Stimulated activated effector memory CD8-positive, alpha-beta T cell treated with anti-CD3 and anti-CD28 coated beads, Interleukin-12 subunit alpha, Interleukin-12 subunit beta, amount 100 ng/mL, for 72 hours (primary cell): ENCODE results near the gene PROSER1.
"Not testable (repeated sequence)": the region's sequence is repeated elsewhere in the genome, so short reads cannot be mapped to it uniquely, and the experiment has no call there.

Experiments
- ATAC-seq: fragments of 150-1000 bp; cut with Tn5 transposase; 2 replicates; pipeline ENCODE4 v1.10.0; 2021
- DNase-seq, 2 donors: peaks; one replicate each; pipeline ENCODE4 v3.0.0; 2021 to 2022; ENCODE audit warnings: low spot score in 2 of 2
- H3K27ac Mint-ChIP-seq: one replicate; pipeline ENCODE4 v1.8.0; 2022; ENCODE audit warnings: mild to moderate bottlenecking, mixed read lengths
- H3K36me3 Mint-ChIP-seq: one replicate; pipeline ENCODE4 v1.8.0; 2022; ENCODE audit warnings: mild to moderate bottlenecking, mixed read lengths
- H3K4me1 Mint-ChIP-seq: one replicate; pipeline ENCODE4 v1.8.0; 2022; ENCODE audit warnings: mixed read lengths
- H3K4me3 Mint-ChIP-seq: one replicate; pipeline ENCODE4 v1.8.0; 2022; ENCODE audit warnings: mild to moderate bottlenecking, mixed read lengths
- H3K9me3 Mint-ChIP-seq: one replicate; pipeline ENCODE4 v1.8.0; 2022; ENCODE audit warnings: mixed read lengths

PROSER1 gene

DNA sequence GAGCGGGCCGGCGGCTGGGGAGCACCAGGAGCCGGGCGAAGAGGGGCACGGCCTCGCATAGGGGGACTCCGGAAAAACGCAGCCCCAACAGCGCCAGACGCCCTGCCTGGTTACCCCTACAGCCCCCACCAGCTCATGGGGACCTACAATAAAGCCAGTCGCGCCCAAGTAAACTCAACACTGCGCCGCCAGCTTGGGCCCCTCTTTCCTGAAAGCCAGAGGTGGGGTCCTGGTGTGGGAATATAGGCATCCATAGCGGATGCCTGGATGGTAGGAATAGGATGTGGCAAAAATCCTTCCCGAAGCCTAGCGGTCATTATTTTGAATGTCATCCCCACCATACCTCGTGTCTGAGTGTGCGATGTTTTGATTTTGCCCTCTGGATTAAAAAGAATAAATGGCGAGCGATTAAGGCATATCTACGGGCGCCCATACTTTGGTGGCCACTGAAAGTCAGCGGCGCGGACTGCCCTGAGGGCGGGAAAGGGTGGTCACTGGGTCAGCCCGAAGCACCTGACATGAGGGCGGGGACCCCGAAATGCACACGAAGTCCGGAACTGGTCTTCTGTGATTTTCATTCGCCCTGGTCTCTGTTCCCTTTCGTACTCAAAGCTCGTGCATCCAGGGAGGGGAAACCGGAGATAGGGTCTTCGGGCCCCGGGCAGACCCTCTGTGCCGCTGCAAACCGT, at the start of gene PROSER1, which contains the start of gene NHLRC3:
TSS of gene PROSER1 (minus strand) at position 210 of the 689 bp plus-strand sequence. CDS start 847 bp downstream, outside the sequence.
TSS of gene NHLRC3 (plus strand) at position 577 of the 689 bp plus-strand sequence. CDS start 184 bp downstream, outside the sequence.
- peaks cover 18% of the 10 kb centered on the region for H3K36me3 Mint-ChIP-seq
- H3K27ac Mint-ChIP-seq = peak within 1 kb of the TSS; percentile 97
- peak; percentile 71 to 90 for DNase-seq
- peak within 1 kb of the TSS; percentile 94 for H3K4me3 Mint-ChIP-seq
- H3K9me3 Mint-ChIP-seq = no peaks in the 10 kb centered on the region
- ATAC-seq = peak; percentile 88
- H3K4me1 Mint-ChIP-seq = peaks cover 33% of the 10 kb centered on the region

DNA sequence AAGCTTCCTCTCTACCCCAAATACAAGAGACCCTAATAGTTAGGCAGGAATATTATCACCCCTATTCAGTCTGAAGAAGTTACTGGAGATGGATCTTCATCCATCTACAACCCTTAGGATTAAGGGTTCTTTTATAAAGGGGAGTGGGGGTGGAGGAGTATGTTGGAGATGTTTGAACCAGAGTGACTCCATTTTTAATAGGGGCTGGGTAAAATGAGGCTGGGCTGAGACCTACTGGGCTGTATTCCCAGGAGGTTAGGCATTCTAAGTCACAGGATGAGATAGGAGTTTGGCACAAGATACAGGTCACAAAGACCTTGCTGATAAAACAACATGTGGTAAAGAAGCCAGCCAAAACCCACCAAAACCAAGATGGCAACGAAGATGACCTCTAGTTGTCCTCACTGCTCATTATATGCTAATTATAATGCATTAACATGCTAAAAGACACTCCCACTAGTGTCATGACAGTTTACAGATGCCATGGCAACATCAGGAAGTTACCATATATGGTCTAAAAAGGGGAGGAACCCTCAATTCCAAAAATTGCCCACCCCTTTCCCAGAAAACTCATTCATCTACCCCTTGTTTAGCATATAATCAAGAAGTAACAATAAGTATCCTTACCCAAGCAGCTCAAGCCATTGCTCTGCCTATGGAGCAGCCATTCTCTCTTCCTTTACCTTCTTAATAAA, 48.5 kb upstream of the PROSER1 start:
- not testable (repeated sequence) for H3K36me3 Mint-ChIP-seq, ATAC-seq, DNase-seq, H3K4me1 Mint-ChIP-seq, H3K27ac Mint-ChIP-seq, H3K4me3 Mint-ChIP-seq, H3K9me3 Mint-ChIP-seq

DNA sequence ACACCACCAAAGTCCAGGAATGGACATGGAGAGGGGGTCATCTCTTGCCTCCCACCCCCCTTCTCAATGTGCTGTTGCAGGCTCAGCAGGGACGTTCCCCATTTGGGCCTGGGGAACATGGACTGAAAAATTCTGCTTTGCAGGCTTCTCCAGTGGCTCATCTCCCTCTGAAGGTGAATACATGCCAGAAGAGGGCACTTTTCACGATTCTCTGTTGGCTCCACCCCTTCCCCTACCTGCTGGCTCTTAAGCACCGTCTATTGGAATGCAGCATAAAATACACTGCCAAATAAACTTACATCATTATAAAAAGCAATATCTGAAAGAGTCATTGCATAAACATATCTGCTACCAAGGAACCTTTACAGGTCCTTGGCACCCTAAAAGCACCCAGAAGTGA, 36.1 kb upstream of the PROSER1 start:
- Mint-ChIP-seq H3K4me3 (no peak overlapping the region), H3K4me1 (no peaks in the 10 kb centered on the region), H3K36me3 (no peaks in the 10 kb centered on the region), H3K9me3 (no peaks in the 10 kb centered on the region), H3K27ac (no peak overlapping the region)
- ATAC-seq (no peak), DNase-seq (no peak)

DNA sequence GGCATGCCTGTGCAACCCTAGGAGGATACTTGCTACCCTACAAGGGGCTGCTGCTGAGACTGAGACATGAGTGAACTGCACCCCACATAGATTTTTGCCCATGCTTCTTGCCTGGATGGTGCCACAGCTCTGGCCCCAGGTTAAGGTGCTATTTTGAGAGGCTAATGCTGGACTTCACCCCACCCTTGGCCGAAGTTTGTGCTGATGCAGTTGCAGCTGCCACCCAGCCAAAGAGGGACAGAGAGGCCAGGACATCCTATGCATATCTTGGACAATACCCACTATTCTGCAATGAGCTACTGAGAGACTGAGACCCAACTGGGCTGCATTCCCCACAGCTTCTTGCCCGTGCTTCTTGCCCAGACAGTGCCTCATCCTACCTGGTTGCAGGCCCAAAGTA, 35.0 kb upstream of the PROSER1 start:
- Mint-ChIP-seq H3K4me3 (no peak overlapping the region), H3K27ac (no peak overlapping the region), H3K36me3 (no peaks in the 10 kb centered on the region), H3K9me3 (no peaks in the 10 kb centered on the region), H3K4me1 (no peaks in the 10 kb centered on the region)
- ATAC-seq (no peak), DNase-seq (no peak)

DNA sequence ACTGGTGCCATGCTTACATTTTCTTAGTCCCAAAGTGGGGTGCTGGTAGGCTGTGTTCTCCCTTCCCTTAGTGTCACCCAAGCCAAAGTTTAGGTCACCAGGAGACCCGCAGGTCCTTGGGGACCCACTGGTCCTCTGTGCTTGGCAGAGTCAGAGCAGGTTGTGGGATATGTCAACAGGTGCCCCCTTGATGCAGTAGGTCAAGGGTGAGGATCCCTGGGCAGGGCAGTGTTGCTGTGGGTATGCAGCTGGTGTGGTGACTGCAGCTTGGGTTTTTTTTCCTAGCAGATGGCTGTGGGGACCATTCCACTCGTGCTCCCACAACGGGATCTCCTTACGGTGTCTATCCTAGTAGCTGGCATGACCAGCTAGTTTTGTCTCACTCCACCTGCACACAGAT, 24.1 kb upstream of the PROSER1 start:
- ATAC-seq = no peak
- H3K4me3 Mint-ChIP-seq = no peak overlapping the region
- no peaks in the 10 kb centered on the region for H3K9me3 Mint-ChIP-seq
- no peak for DNase-seq
- H3K36me3 Mint-ChIP-seq = no peaks in the 10 kb centered on the region
- H3K27ac Mint-ChIP-seq = no peak overlapping the region
- peaks cover 28% of the 10 kb centered on the region for H3K4me1 Mint-ChIP-seq

- no peak overlapping the region for H3K4me3 Mint-ChIP-seq
- DNase-seq (no peak), ATAC-seq (no peak)
- H3K9me3 Mint-ChIP-seq = peaks cover 3% of the 10 kb centered on the region
- no peaks in the 10 kb centered on the region for H3K36me3 Mint-ChIP-seq
- H3K4me1 Mint-ChIP-seq = peaks cover 28% of the 10 kb centered on the region
- H3K27ac Mint-ChIP-seq = no peak overlapping the region
Measured at GRCh38 chr13:39058040-39058439, 20.2 kb upstream of the PROSER1 start.

DNA sequence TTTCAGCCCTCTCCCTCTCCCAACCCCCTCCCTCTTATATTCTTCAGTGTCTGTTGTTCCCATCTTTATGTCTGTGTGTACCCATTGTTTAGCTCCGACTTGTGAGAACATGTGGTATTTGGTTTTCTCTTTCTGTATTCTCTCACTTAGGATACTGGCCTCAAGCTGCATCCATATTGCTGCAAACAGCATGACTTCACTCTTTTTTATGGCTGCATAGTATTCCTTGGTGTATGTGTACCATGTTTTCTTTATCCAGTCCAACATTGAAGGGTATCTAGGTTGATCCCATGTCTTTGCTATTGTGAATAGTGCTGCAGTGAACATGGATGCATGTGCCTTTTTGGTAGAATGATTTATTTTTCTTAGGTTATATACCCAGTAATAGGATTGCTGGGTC, 18.1 kb upstream of the PROSER1 start:
- DNase-seq (no peak), ATAC-seq (no peak)
- H3K4me3 Mint-ChIP-seq = no peak overlapping the region
- H3K27ac Mint-ChIP-seq = no peak overlapping the region
- H3K36me3 Mint-ChIP-seq = no peaks in the 10 kb centered on the region
- peaks cover 3% of the 10 kb centered on the region for H3K9me3 Mint-ChIP-seq
- H3K4me1 Mint-ChIP-seq = peaks cover 28% of the 10 kb centered on the region

DNA sequence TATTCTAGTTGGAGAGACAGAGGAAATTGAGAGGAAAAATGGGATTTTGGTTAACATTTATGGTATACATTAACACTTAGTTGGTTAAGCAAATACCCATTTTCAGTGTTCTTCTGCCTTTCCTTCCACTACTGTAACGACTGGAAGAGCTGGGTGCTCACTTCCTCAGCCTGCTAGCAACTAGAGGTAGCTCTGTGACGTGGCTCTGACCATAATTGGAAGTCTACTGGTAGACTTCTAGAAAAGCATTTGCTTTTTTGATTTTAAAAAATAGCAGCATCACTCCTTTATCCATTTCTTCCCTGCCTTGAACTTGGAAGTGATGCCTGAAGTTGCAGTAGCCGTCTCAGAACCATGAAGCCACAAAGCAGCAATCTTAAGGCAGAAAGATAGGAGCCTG, 16.2 kb upstream of the PROSER1 start:
- Mint-ChIP-seq H3K9me3 (peaks cover 3% of the 10 kb centered on the region), H3K36me3 (peaks cover 4% of the 10 kb centered on the region), H3K27ac (no peak overlapping the region), H3K4me3 (no peak overlapping the region), H3K4me1 (peaks cover 14% of the 10 kb centered on the region)
- DNase-seq = no peak
- no peak for ATAC-seq

DNA sequence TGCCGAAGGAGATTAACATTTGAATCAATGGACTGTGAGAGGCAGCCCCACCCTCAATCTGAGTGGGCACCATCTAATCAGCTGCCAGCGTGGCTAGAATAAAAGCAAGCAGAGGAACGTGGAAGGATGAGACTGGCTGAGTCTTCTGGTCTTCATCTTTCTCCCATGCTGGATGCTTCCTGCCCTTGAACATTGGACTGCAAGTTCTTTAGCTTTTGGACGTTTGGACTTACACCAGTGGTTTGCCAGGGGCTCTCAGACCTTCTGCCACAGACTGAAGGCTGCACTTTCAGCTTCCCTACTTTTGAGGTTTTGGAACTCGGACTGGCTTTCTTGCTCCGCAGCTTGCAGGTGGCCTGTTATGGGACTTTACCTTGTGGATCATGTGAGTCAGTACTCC, 15.1 kb upstream of the PROSER1 start:
- Mint-ChIP-seq H3K4me1 (peaks cover 3% of the 10 kb centered on the region), H3K4me3 (no peak overlapping the region), H3K36me3 (peaks cover 13% of the 10 kb centered on the region), H3K9me3 (peaks cover 3% of the 10 kb centered on the region), H3K27ac (no peak overlapping the region)
- ATAC-seq (no peak), DNase-seq (no peak)

DNA sequence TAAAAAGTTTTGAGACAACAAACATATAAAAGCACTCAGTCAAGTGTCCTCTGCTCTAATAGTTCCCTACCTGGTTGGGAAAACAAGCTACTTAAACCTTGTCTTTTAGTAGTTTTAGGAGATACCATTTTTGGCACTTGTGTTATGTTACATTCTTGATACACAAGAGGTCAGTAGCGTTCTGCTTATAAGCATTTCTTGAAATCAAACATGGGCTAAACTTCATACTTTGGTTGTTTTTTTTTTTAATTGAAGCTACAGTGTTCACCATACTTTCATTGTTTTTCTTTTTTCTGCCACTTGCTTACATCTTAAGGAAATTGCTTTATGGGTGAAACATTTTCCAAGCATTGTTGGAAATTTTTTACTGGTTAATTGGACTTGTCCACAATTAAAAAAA, 13.3 kb upstream of the PROSER1 start:
- no peak for ATAC-seq
- Mint-ChIP-seq H3K27ac (no peak overlapping the region), H3K9me3 (peaks cover 3% of the 10 kb centered on the region), H3K4me1 (no peaks in the 10 kb centered on the region), H3K4me3 (no peak overlapping the region), H3K36me3 (peaks cover 19% of the 10 kb centered on the region)
- DNase-seq = no peak

GRCh38 chr13:39049274-39049673, 11.4 kb upstream of the PROSER1 start:
- no peak overlapping the region for H3K4me3 Mint-ChIP-seq
- ATAC-seq (no peak), DNase-seq (no peak)
- H3K36me3 Mint-ChIP-seq = peaks cover 26% of the 10 kb centered on the region
- H3K27ac Mint-ChIP-seq = peak overlapping the region; percentile 56
- H3K9me3 Mint-ChIP-seq = no peaks in the 10 kb centered on the region
- no peaks in the 10 kb centered on the region for H3K4me1 Mint-ChIP-seq

- H3K4me3 Mint-ChIP-seq = no peak overlapping the region
- peak overlapping the region; percentile 56 for H3K27ac Mint-ChIP-seq
- no peak for ATAC-seq
- H3K36me3 Mint-ChIP-seq = peaks cover 31% of the 10 kb centered on the region
- no peak for DNase-seq
- H3K9me3 Mint-ChIP-seq = no peaks in the 10 kb centered on the region
- H3K4me1 Mint-ChIP-seq = no peaks in the 10 kb centered on the region
Measured at GRCh38 chr13:39048806-39049205, 10.9 kb upstream of the PROSER1 start.

- H3K4me1 Mint-ChIP-seq = no peaks in the 10 kb centered on the region
- H3K36me3 Mint-ChIP-seq = peaks cover 35% of the 10 kb centered on the region
- H3K27ac Mint-ChIP-seq = peak overlapping the region; percentile 56
- H3K9me3 Mint-ChIP-seq = no peaks in the 10 kb centered on the region
- DNase-seq = no peak
- ATAC-seq = no peak
- no peak overlapping the region for H3K4me3 Mint-ChIP-seq
Measured at GRCh38 chr13:39047560-39047959, 9.7 kb upstream of the PROSER1 start.

DNA sequence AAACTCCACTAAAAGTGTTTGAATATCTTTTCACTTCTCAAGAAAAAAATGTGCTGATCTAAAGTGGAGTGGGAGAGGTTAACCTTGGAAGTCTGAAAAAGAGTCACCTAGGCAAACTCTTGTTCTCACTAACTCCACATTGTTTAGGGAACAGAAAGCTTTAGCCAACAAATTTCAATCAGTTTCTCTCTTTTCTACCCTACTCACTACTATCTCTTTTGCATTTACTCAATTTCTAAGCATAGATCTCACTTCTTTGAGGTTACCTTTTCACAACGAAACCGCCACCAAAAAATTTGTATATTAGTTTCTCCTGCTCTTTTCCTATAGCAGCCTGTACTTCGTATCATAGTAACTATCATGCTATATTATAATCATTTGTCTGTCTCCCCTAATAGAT, 6.6 kb upstream of the PROSER1 start:
- peaks cover 10% of the 10 kb centered on the region for H3K4me1 Mint-ChIP-seq
- no peaks in the 10 kb centered on the region for H3K9me3 Mint-ChIP-seq
- DNase-seq = no peak
- no peak overlapping the region for H3K27ac Mint-ChIP-seq
- H3K36me3 Mint-ChIP-seq = peaks cover 43% of the 10 kb centered on the region
- no peak overlapping the region for H3K4me3 Mint-ChIP-seq
- ATAC-seq = no peak

- Mint-ChIP-seq H3K9me3 (no peaks in the 10 kb centered on the region), H3K4me1 (peaks cover 22% of the 10 kb centered on the region), H3K27ac (no peak overlapping the region), H3K4me3 (peak overlapping the region; percentile 94), H3K36me3 (peaks cover 22% of the 10 kb centered on the region)
- DNase-seq (no peak), ATAC-seq (no peak)
Measured at GRCh38 chr13:39040206-39040605, 2.3 kb upstream of the PROSER1 start.

DNA sequence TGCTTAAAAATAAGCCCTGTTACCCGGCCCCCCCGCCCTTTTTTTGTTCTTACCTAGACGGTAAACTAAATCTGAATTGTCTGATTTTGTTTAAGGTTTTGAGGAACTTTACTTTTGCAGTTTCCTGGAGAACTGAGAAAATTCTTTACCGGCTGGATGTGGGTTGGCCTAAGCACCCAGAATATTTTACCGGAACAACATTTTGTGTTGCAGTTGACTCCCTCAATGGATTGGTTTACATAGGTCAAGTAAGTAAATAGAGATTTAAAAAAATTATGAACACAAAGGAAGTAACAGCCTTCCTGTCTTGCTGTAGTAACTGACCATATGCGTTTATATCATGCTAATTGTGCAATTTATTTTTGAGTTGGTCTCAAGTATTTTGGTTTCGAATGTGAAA, 1.2 kb upstream of the PROSER1 start:
- DNase-seq (no peak), ATAC-seq (no peak)
- H3K27ac Mint-ChIP-seq = peak overlapping the region; percentile 97
- H3K36me3 Mint-ChIP-seq = peaks cover 14% of the 10 kb centered on the region
- H3K4me1 Mint-ChIP-seq = peaks cover 31% of the 10 kb centered on the region
- H3K9me3 Mint-ChIP-seq = no peaks in the 10 kb centered on the region
- peak overlapping the region; percentile 94 for H3K4me3 Mint-ChIP-seq
